GM06990 (cell line): ENCODE measurements around the gene MAEA.
"Not testable (repeated sequence)": the region's sequence is repeated elsewhere in the genome, so short reads cannot be mapped to it uniquely, and the experiment has no call there.

Experiments
- DNase-seq: peaks from one replicate; pipeline ENCODE4 v3.0.0-alpha.2; 2011; ENCODE audit not compliant: insufficient read length; ENCODE audit errors: extremely low read depth
- H3K27me3 ChIP-seq: replicated peaks from 2 replicates; pipeline ENCODE4 v1.6.0; 2011; ENCODE audit warnings: low read length; ENCODE audit not compliant: control insufficient read depth, insufficient read depth
- H3K36me3 ChIP-seq: 2 replicates; pipeline ENCODE4 v1.5.1; 2011; ENCODE audit warnings: low read length; ENCODE audit not compliant: control insufficient read depth, insufficient read depth
- H3K4me3 ChIP-seq: replicated peaks from 2 replicates; pipeline ENCODE4 v1.5.1; 2011; ENCODE audit warnings: low read depth, mild to moderate bottlenecking, control low read depth, low read length
- TF ChIP-seq, protein P1 (sequence below): IDR thresholded peaks from 2 replicates; pipeline ENCODE4 v1.5.1; 2011; ENCODE audit warnings: low read length, control low read depth, mild to moderate bottlenecking, inconsistent platforms; ENCODE audit not compliant: insufficient read depth, poor library complexity, severe bottlenecking

MAEA gene

DNA sequence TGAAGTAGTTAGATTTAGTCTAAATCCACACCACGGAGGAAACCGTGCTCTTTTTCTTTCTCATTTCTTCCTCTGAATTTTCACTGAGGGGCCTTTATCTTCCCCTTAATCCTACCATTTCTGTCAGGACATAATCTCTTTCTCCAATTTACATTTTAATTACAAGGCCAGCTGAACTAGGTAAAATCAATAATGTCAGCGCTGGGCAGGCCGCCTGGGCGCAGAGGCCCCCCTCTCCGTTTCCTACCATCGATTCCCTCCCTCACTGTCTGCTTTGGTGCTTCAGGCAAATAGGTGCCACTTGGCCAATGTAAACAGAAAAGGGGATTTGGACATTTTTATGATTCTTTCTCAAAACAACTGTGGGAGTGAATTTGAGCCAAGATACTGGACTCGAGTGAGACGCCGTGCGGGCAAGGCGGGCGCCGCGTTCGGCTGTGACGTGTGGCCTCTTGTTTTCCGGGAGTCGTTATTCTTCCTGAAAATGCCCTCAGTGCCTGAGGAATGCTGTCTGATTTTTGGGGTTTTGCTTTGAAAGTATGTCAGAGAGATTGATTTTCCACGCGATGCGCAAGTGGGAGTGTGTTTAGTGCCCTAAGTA is 79.9 kb downstream of the MAEA start:
- Histone ChIP-seq H3K4me3 (no peak overlapping the region), H3K36me3 (peaks cover 2% of the 10 kb centered on the region), H3K27me3 (no peaks in the 10 kb centered on the region)
- TF ChIP-seq, protein P1, sequence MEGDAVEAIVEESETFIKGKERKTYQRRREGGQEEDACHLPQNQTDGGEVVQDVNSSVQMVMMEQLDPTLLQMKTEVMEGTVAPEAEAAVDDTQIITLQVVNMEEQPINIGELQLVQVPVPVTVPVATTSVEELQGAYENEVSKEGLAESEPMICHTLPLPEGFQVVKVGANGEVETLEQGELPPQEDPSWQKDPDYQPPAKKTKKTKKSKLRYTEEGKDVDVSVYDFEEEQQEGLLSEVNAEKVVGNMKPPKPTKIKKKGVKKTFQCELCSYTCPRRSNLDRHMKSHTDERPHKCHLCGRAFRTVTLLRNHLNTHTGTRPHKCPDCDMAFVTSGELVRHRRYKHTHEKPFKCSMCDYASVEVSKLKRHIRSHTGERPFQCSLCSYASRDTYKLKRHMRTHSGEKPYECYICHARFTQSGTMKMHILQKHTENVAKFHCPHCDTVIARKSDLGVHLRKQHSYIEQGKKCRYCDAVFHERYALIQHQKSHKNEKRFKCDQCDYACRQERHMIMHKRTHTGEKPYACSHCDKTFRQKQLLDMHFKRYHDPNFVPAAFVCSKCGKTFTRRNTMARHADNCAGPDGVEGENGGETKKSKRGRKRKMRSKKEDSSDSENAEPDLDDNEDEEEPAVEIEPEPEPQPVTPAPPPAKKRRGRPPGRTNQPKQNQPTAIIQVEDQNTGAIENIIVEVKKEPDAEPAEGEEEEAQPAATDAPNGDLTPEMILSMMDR: no peak
- DNase-seq: no peak

DNA sequence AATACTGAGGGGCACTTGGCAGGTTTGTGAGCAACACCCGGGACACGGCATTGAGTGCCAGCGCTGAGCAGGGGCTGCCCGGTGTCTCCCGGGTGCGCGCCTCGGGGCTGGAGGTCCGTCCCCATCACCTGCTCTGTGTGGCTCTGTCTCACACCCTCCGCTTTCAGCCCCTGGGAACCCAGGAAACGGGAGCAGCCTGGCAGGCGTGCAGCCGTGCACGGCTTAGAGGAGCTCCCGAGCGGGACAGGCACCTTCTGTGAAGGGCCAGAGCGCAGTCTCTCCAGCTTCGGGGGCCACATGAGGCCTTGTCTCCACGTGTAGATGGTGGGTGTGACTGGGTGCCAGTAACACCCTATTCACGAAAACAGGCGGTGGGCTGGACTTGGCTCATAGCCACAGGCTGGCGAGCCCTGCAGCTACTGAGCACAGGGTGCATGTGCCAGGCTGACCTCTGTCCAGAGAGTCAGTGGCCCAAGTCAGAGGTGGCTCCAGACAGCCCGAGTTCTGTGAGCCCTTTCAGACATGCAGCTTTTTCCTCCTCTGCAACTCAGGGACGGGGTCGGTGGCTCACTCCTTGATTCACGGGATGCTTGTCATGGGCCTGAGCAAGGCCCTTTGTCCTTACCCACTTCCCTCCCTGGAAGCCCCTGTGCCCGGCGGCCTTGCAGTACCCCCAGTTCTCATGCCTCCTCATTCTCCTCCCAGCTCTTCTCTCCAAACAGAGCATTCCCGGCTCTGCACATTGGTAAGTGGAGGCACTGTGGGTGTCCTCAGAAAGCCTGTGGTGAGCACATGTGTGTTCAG is 80.8 kb downstream of the MAEA start:
- peaks cover 4% of the 10 kb centered on the region for H3K36me3 ChIP-seq
- no peaks in the 10 kb centered on the region for H3K27me3 ChIP-seq
- TF ChIP-seq, protein P1: no peak
- DNase-seq: no peak
- no peak overlapping the region for H3K4me3 ChIP-seq

GRCh38 chr4:1371176-1372165 is 81.8 kb downstream of the MAEA start:
- peaks cover 5% of the 10 kb centered on the region for H3K36me3 ChIP-seq
- no peaks in the 10 kb centered on the region for H3K27me3 ChIP-seq
- H3K4me3 ChIP-seq: no peak overlapping the region
- no peak for DNase-seq
- TF ChIP-seq, protein P1: no peak

GRCh38 chr4:1372576-1372975 is 82.9 kb downstream of the MAEA start:
- not testable (repeated sequence) for H3K4me3 ChIP-seq, DNase-seq, H3K36me3 ChIP-seq, H3K27me3 ChIP-seq

GRCh38 chr4:1373892-1374705 is 84.4 kb downstream of the MAEA start:
- no peak for DNase-seq
- Histone ChIP-seq H3K36me3 (peaks cover 5% of the 10 kb centered on the region), H3K27me3 (no peaks in the 10 kb centered on the region), H3K4me3 (no peak overlapping the region)
- TF ChIP-seq, protein P1: no peak
